ENCODE measurements around the gene PIGW. TPM values are rescaled to one million over a fixed set of nuclear protein-coding genes. Genes with fewer than 3 reads are reported as not detected.

Gene PIGW
- total RNA-seq: 1 to 10 TPM; 6.0 to 8.7 (median 6.5) TPM
- total RNA-seq (2013): 8.1 TPM
- 5.5 to 53.6 (median 8.3) reads per million in 29 experiments for total RNA-seq

DNA sequence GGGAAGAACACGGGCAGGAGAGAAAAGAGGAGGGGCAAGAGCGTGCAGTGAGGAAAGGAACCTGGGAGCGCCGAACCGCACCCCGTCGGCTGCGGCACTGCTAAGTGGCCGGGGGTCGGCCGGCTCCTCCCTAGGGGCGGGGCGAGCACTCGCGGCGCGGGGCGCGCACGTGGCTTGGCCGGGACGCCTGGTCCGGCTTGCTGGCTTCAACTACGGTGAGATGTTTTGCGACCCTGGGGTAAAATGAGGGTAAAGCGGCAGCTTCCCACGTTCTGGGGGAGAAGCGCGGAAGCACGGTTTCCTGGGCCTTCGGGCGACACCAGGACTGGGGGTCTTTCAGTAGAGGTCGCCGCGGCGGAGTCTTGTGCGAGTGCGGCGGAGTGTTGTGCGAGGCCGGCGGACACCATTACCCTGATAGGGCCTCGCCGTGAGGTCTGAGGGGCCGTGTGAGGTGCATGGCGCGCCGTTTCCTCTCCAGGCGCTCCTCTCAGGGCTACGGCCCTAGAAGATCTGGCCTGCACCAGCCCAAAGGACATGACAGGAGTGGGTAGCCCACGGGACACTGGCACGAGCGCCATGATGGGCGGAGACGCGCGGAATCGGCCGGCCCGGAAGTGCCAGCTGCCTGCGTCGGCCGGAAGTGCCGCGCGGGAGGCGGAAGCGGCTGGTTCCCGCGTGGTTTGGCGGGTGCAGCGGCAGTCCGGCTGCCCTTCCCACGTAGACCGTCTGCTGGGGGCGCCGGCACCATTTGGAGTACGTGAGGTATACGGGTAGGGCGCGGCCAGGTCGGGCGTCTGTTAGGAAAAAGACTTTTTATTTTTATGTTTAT is at the start of gene PIGW, which contains the start of gene MYO19:
Gene PIGW, plus strand, starts transcription at position 148 of the 829 bp plus-strand sequence. CDS start 2,115 bp downstream, outside the sequence.
Gene MYO19, minus strand, starts transcription at position 29 of the 829 bp plus-strand sequence. CDS start 2,330 bp downstream, outside the sequence.
- CTCF ChIA-PET: interaction anchor here (0.6 to 1.3 kb wide), 8 partner anchors 9 to 68 kb away, joined by 3 to 6 read pairs (median 3); partner anchors contain the start of genes GGNBP2 (in 1 of the 2), MRM1 (in 1 of the 2) and ZNHIT3 (in 1 of the 2)
- POLR2A ChIA-PET: interaction anchor here in 1 of 2 donors (2.6 kb wide), 1 partner anchor 11 kb away, joined by 11 read pairs; the partner anchor contains the start of gene GGNBP2
- under 1% methylated on average over 73 of the region's 83 CpGs for WGBS (ENCODE audit: insufficient coverage)

DNA sequence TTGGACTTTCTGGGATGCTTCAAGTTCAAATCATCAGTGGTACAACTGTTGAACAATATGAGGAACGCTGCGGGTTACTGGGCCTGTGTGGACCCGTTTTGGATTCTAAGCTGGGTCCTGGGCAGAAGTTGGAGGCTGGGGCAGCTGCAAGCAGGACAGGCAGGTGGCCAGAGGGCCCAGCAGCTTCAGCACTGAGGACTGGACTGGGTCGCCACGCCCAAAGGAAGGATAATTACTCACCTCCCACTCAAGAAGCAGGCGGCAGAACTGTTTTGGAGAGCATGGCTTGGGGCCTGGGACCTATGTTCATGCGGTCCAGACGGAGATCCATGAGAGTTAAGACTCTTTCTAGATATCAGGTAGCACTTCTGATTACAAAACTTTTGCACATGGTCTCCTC is 49.8 kb upstream of the PIGW start:
- H3K4me1 ChIP-seq (ENCODE audit: control insufficient read depth in 1 of 2, extremely low read depth in 1 of 2, insufficient read depth in 2 of 2, low read length in 2 of 2): peaks cover 16 to 39% of the 10 kb centered on the region in 2 experiments
- 100% methylated on average over 4 of the region's 8 CpGs for WGBS (ENCODE audit: insufficient coverage)

More for the DNA sequence above, at the start of gene PIGW, which contains the start of gene MYO19:
- Mint-ChIP-seq H3K4me1 (peaks cover 16 to 30% (median 19%) of the 10 kb centered on the region in 3 donors), H3K9me3 (no peaks in the 10 kb centered on the region), H3K4me3 (peak within 1 kb of the TSS; percentile 94 to 99 (median 97)), H3K27me3 (no peaks in the 10 kb centered on the region), H3K27ac (peak within 1 kb of the TSS; percentile 94 to 97), H3K36me3 (peaks cover 21% of the 10 kb centered on the region)
- ATAC-seq (replicated peaks in 1 of 4) (peak; percentile 83 to 86 (median 85)), DNase-seq (peak; percentile 65 to 91 (median 77))
- Histone ChIP-seq H3K27me3 (replicated peaks in 1 of 2; ENCODE audit: control insufficient read depth in 2 of 2, extremely low read depth in 1 of 2, insufficient read depth in 2 of 2, low read length in 1 of 2) (no peaks in the 10 kb centered on the region), H3K4me1 (ENCODE audit: control insufficient read depth in 1 of 2, extremely low read depth in 1 of 2, insufficient read depth in 2 of 2, low read length in 2 of 2) (peaks cover 2 to 19% of the 10 kb centered on the region in 2 experiments), H3K4me3 (ENCODE audit: control insufficient read depth in 1 of 2, extremely low read depth in 1 of 2, low read length in 1 of 2) (peak within 1 kb of the TSS; percentile 91 to 99), H3K9me3 (no peaks in the 10 kb centered on the region), H3K27ac (ENCODE audit: low read length) (peak within 1 kb of the TSS; percentile 95), H3K36me3 (ENCODE audit: control insufficient read depth in 2 of 2, extremely low read depth in 1 of 2, insufficient read depth in 1 of 2, low read length in 1 of 2) (peaks cover 2 to 32% of the 10 kb centered on the region in 2 donors)

GRCh38 chr17:36485805-36486203 is 49.0 kb upstream of the PIGW start:
- DNase-seq (no peak), ATAC-seq (replicated peaks in 1 of 4) (no peak)
- CTCF ChIA-PET: interaction anchor here (0.6 to 0.9 kb wide), 4 partner anchors 9 to 665 kb away, joined by 3 to 4 read pairs (median 3); partner anchors contain the start of genes MYO19 (in 1 of the 2) and PIGW (in 1 of the 2)
- WGBS (ENCODE audit: insufficient coverage): no CpG with 5 or more reads among the region's 10 CpGs
- H3K4me1 ChIP-seq (ENCODE audit: control insufficient read depth in 1 of 2, extremely low read depth in 1 of 2, insufficient read depth in 2 of 2, low read length in 2 of 2): peaks cover 16 to 41% of the 10 kb centered on the region in 2 experiments
- Mint-ChIP-seq H3K9me3 (no peaks in the 10 kb centered on the region), H3K36me3 (peaks cover 12% of the 10 kb centered on the region), H3K4me3 (peak overlapping the region; percentile 94 to 99 (median 98)), H3K27ac (peak overlapping the region; percentile 96 to 98), H3K4me1 (peaks cover 47 to 63% (median 50%) of the 10 kb centered on the region in 3 donors), H3K27me3 (peaks cover 9 to 19% of the 10 kb centered on the region in 2 donors)
- no peaks in the 10 kb centered on the region for H3K9me3 ChIP-seq
- POLR2A ChIA-PET: no interaction called here
- H3K27me3 ChIP-seq (replicated peaks in 1 of 2; ENCODE audit: control insufficient read depth in 2 of 2, extremely low read depth in 1 of 2, insufficient read depth in 2 of 2, low read length in 1 of 2): peaks cover 6 to 21% of the 10 kb centered on the region in 2 experiments
- peaks cover 0 to 4% of the 10 kb centered on the region in 2 donors for H3K36me3 ChIP-seq (ENCODE audit: control insufficient read depth in 2 of 2, extremely low read depth in 1 of 2, insufficient read depth in 1 of 2, low read length in 1 of 2)
- H3K4me3 ChIP-seq (ENCODE audit: control insufficient read depth in 1 of 2, extremely low read depth in 1 of 2, low read length in 1 of 2): peak overlapping the region; percentile 85 to 96
- peak overlapping the region; percentile 62 for H3K27ac ChIP-seq (ENCODE audit: low read length)

More for the DNA sequence above, 49.8 kb upstream of the PIGW start:
- H3K27me3 ChIP-seq (replicated peaks in 1 of 2; ENCODE audit: control insufficient read depth in 2 of 2, extremely low read depth in 1 of 2, insufficient read depth in 2 of 2, low read length in 1 of 2): peaks cover 6 to 23% of the 10 kb centered on the region in 2 experiments
- ChIA-PET CTCF (no interaction called here), POLR2A (no interaction called here)
- Mint-ChIP-seq H3K27me3 (peaks cover 13 to 21% of the 10 kb centered on the region in 2 donors), H3K4me3 (peak overlapping the region; percentile 37 to 99 (median 94)), H3K36me3 (peaks cover 8% of the 10 kb centered on the region), H3K4me1 (peaks cover 42 to 58% (median 45%) of the 10 kb centered on the region in 3 donors), H3K27ac (no peak overlapping the region), H3K9me3 (no peaks in the 10 kb centered on the region)
- H3K36me3 ChIP-seq (ENCODE audit: control insufficient read depth in 2 of 2, extremely low read depth in 1 of 2, insufficient read depth in 1 of 2, low read length in 1 of 2): peaks cover 0 to 4% of the 10 kb centered on the region in 2 donors
- H3K9me3 ChIP-seq: no peaks in the 10 kb centered on the region
- ATAC-seq (replicated peaks in 1 of 4): no peak
- no peak for DNase-seq
- no peak overlapping the region for H3K4me3 ChIP-seq (ENCODE audit: control insufficient read depth in 1 of 2, extremely low read depth in 1 of 2, low read length in 1 of 2)
- H3K27ac ChIP-seq (ENCODE audit: low read length): no peak overlapping the region

DNA sequence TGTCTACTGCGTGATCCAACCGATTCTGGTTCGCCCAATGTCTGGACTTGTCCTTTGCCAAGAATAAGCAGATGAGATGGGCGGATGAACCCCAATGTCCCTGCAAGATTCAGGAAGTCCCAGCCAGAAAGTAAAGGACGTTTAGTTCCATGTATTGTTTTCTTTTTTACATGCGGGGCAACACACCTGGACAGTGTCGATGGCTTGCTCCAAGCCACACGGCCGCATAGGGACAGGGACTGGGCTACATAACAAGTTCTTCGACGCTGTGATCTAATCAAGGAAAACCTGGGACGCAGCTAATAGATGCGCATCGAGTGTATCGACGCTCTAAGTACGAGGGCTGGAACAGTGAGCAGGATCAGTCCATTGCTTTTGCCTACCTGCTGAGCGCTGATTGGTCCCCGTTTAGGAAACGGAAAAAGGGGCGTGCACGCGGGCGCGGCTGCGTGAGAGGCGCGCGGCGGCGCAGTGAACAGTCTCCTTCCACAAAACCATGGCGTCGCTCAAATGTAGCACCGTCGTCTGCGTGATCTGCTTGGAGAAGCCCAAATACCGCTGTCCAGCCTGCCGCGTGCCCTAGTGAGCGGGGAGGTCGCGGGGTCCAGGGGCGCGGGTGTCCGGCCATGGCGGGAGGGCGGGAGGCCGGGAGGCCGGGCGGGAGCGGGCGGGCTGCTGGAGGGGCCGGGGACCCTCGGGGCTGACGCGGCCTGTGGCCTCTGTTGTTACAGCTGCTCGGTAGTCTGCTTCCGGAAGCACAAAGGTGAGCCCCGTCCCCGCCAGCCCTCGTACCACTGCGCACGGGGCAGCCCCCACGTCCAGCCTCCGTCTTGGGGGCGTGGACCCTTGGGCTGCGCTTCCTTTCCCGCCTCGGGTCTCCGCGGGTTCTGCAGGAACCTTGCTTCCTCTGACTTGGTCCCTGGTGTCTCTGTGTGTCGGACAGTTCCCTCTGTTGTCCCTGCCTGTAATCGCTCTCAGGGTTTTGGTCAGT is 48.3 kb upstream of the PIGW start, which contains the start of gene ZNHIT3:
Gene ZNHIT3, plus strand, starts transcription at position 478 of the 991 bp plus-strand sequence. Its CDS starts 19 bp downstream, at position 497.
- CTCF ChIA-PET: interaction anchor here (0.6 to 0.9 kb wide), 4 partner anchors 9 to 664 kb away, joined by 3 to 4 read pairs (median 3); partner anchors contain the start of genes MYO19 (in 1 of the 2) and PIGW (in 1 of the 2)
- Histone ChIP-seq H3K27me3 (replicated peaks in 1 of 2; ENCODE audit: control insufficient read depth in 2 of 2, extremely low read depth in 1 of 2, insufficient read depth in 2 of 2, low read length in 1 of 2) (peaks cover 6 to 17% of the 10 kb centered on the region in 2 experiments), H3K27ac (ENCODE audit: low read length) (peak within 1 kb of the TSS; percentile 62), H3K9me3 (no peaks in the 10 kb centered on the region), H3K4me3 (ENCODE audit: control insufficient read depth in 1 of 2, extremely low read depth in 1 of 2, low read length in 1 of 2) (peak within 1 kb of the TSS; percentile 85 to 96), H3K36me3 (ENCODE audit: control insufficient read depth in 2 of 2, extremely low read depth in 1 of 2, insufficient read depth in 1 of 2, low read length in 1 of 2) (peaks cover 3 to 8% of the 10 kb centered on the region in 2 donors), H3K4me1 (ENCODE audit: control insufficient read depth in 1 of 2, extremely low read depth in 1 of 2, insufficient read depth in 2 of 2, low read length in 2 of 2) (peaks cover 16 to 47% of the 10 kb centered on the region in 2 experiments)
- H3K27ac Mint-ChIP-seq: peak within 1 kb of the TSS; percentile 96 to 98
- H3K36me3 Mint-ChIP-seq: peaks cover 13% of the 10 kb centered on the region
- ATAC-seq (replicated peaks in 1 of 4): peak; percentile 95 to 97 (median 96)
- POLR2A ChIA-PET: interaction anchor here in 1 of 2 donors (0.5 kb wide), 1 partner anchor 108 kb away, joined by 3 read pairs; no protein-coding TSS in a partner anchor
- H3K4me1 Mint-ChIP-seq: peaks cover 52 to 69% (median 56%) of the 10 kb centered on the region in 3 donors
- H3K4me3 Mint-ChIP-seq: peak within 1 kb of the TSS; percentile 94 to 99 (median 98)
- H3K27me3 Mint-ChIP-seq: peaks cover 9 to 13% of the 10 kb centered on the region in 2 donors
- no peaks in the 10 kb centered on the region for H3K9me3 Mint-ChIP-seq
- DNase-seq: peak; percentile 76 to 95 (median 90)
- WGBS (ENCODE audit: insufficient coverage): 1% methylated on average over 72 of the region's 73 CpGs

- H3K36me3 Mint-ChIP-seq: peaks cover 41% of the 10 kb centered on the region
- Histone ChIP-seq H3K36me3 (ENCODE audit: control insufficient read depth in 2 of 2, extremely low read depth in 1 of 2, insufficient read depth in 1 of 2, low read length in 1 of 2) (peaks cover 30 to 73% of the 10 kb centered on the region in 2 donors), H3K9me3 (no peaks in the 10 kb centered on the region), H3K27me3 (replicated peaks in 1 of 2; ENCODE audit: control insufficient read depth in 2 of 2, extremely low read depth in 1 of 2, insufficient read depth in 2 of 2, low read length in 1 of 2) (no peaks in the 10 kb centered on the region), H3K27ac (ENCODE audit: low read length) (no peak overlapping the region), H3K4me1 (ENCODE audit: control insufficient read depth in 1 of 2, extremely low read depth in 1 of 2, insufficient read depth in 2 of 2, low read length in 2 of 2) (peaks cover 0 to 11% of the 10 kb centered on the region in 2 experiments), H3K4me3 (ENCODE audit: control insufficient read depth in 1 of 2, extremely low read depth in 1 of 2, low read length in 1 of 2) (no peak overlapping the region)
- peak overlapping the region in 1 of 2 donors; percentile 10 for H3K27ac Mint-ChIP-seq
- peaks cover 29 to 37% (median 37%) of the 10 kb centered on the region in 3 donors for H3K4me1 Mint-ChIP-seq
- H3K27me3 Mint-ChIP-seq: no peaks in the 10 kb centered on the region
- WGBS (ENCODE audit: insufficient coverage): no CpG with 5 or more reads among the region's 1 CpG
- CTCF ChIA-PET: no interaction called here
- POLR2A ChIA-PET: no interaction called here
- DNase-seq: no peak
- H3K4me3 Mint-ChIP-seq: no peak overlapping the region
- no peak for ATAC-seq (replicated peaks in 1 of 4)
- H3K9me3 Mint-ChIP-seq: no peaks in the 10 kb centered on the region
Observed at GRCh38 chr17:36493956-36494355, 40.8 kb upstream of the PIGW start.
